Gastroesophageal sphincter (tissue), 3 donors: ENCODE results near the gene NOXO1.

Source experiments
- EP300 ChIP-seq: sonication (generic); formaldehyde crosslinking; IDR thresholded peaks from one replicate; pipeline ENCODE4 v1.6.1; 2017; ENCODE audit warnings: antibody characterized with exemption, mild to moderate bottlenecking
- POLR2A ChIP-seq, 2 donors: fragments of 450-650 bp; IDR thresholded peaks; one replicate each; pipeline ENCODE4 v1.6.1; 2017; ENCODE audit warnings: antibody characterized with exemption in 2 of 2, mild to moderate bottlenecking in 2 of 2, moderate library complexity in 1 of 2
- TF ChIP-seq, protein P1 (sequence below), 4 experiments: fragments of 200-600 bp in 2 of 4; fragments of 450-650 bp in 2 of 4; sonication (generic) in 1 of 4; IDR thresholded peaks; one replicate each; pipeline ENCODE4 v1.5.1; 2017 to 2019; ENCODE audit warnings: antibody characterized with exemption in 4 of 4, mild to moderate bottlenecking in 2 of 4, moderate library complexity in 2 of 4

DNA sequence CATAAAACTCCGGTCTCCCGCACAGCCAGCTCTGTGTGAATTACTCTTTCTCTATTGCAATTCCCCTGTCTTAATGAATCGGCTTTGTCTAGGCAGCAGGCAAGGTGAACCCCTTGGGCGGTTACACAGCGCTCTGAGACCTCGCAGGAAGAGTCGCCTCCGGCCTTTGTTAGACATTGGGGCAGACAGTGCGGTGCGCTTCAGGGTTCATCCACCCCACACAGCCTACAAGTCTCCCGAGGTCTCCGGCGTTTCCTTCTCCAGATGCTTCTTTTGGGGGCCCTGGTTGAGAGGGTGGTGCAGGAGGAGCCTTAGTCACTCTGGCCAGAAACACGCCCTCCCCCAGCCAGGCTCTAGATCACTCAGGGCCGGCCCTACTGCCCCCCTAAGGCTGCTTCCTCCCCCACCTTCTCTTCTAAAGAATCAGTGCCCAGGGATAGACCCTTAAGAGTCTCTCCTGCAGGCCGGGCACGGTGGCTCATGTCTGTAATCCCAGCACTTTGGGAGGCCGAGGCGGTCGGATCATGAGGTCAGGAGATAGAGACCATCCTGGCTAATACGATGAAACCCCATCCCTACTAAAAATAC lies 36.6 kb downstream of the NOXO1 start:
- TF ChIP-seq, protein P1, sequence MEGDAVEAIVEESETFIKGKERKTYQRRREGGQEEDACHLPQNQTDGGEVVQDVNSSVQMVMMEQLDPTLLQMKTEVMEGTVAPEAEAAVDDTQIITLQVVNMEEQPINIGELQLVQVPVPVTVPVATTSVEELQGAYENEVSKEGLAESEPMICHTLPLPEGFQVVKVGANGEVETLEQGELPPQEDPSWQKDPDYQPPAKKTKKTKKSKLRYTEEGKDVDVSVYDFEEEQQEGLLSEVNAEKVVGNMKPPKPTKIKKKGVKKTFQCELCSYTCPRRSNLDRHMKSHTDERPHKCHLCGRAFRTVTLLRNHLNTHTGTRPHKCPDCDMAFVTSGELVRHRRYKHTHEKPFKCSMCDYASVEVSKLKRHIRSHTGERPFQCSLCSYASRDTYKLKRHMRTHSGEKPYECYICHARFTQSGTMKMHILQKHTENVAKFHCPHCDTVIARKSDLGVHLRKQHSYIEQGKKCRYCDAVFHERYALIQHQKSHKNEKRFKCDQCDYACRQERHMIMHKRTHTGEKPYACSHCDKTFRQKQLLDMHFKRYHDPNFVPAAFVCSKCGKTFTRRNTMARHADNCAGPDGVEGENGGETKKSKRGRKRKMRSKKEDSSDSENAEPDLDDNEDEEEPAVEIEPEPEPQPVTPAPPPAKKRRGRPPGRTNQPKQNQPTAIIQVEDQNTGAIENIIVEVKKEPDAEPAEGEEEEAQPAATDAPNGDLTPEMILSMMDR (IDR thresholded peaks at IDR 0.05) = no peak
- TF ChIP-seq POLR2A (IDR thresholded peaks at IDR 0.05) (no peak), EP300 (no peak)
